K562 (cell line): Measurements from ENCODE around the gene ZFYVE28. TPM values are rescaled to one million over a fixed set of nuclear protein-coding genes. Genes with fewer than 3 reads are reported as not detected.
A peak's percentile ranks its signal among the peaks of the same experiment; 100 is the strongest.

Experiments used
- ATAC-seq: fragments of 200-7000 bp; cut with Tn5 transposase; 3 replicates; pipeline ENCODE4 v1.9.1; 2020; ENCODE audit warnings: moderate library complexity
- BruUV-seq: library from RNA; stranded (reverse); fragments of 400-500 nt; replicated peaks from 2 replicates; lab custom pipeline; 2021; lab: Mats Ljungman, UMichigan
- CTCF ChIA-PET: fragments of 300-600 bp; formaldehyde crosslinking; extraction: SDS; loops from one replicate; lab custom pipeline; 2021; ENCODE audit warnings: low intra/inter-chr PET ratio; lab: Yijun Ruan, JAX
- POLR2A ChIA-PET: fragments of 300-600, 350-650 bp; sonication (Branson Sonifier 250); formaldehyde crosslinking; extraction: SDS; loops from one replicate; lab custom pipeline; 2021; ENCODE audit warnings: antibody characterized with exemption, inconsistent platforms; lab: Yijun Ruan, JAX
- DNase-seq, 4 experiments: peaks; one replicate each; pipeline versions ENCODE4 v3.0.0 to v3.0.0-alpha.2; 2011 to 2018; ENCODE audit warnings: low spot score in 3 of 4, mixed read lengths in 3 of 4; ENCODE audit errors: extremely low read depth in 1 of 4
- FAIRE-seq: peaks from 2 replicates; lab custom pipeline; 2011; peaks lifted over from hg19 to GRCh38; lab: Jason Lieb, UNC
- H2AFZ ChIP-seq: 2 replicates; pipeline ENCODE4 v1.6.0; 2011; ENCODE audit warnings: low read depth, low read length, control low read depth, inconsistent platforms
- H3K27ac ChIP-seq: fragments of 200-600 bp; 3 replicates; pipeline ENCODE4 v1.8.0; 2011; ENCODE audit warnings: low read depth, mild to moderate bottlenecking, control low read depth, inconsistent platforms, low read length, moderate library complexity, mixed read lengths; ENCODE audit errors: extremely low read depth
- H3K27me3 ChIP-seq, 2 experiments: fragments of 300-600 bp in 1 of 2; 2 replicates in 1 of 2; 3 replicates in 1 of 2; pipeline versions ENCODE4 v1.6.0 to v1.8.0; 2011; ENCODE audit warnings: inconsistent platforms in 2 of 2, low read length in 2 of 2, mild to moderate bottlenecking in 1 of 2, mixed read lengths in 1 of 2, moderate library complexity in 1 of 2; ENCODE audit not compliant: control insufficient read depth in 2 of 2, insufficient read depth in 2 of 2
- H3K36me3 ChIP-seq: fragments of 300-600 bp; 3 replicates; pipeline ENCODE4 v1.8.0; 2011; ENCODE audit warnings: mild to moderate bottlenecking, low read length, inconsistent platforms; ENCODE audit not compliant: control insufficient read depth, insufficient read depth
- H3K4me1 ChIP-seq, 2 experiments: fragments of 200-600 bp in 1 of 2; replicated peaks in 1 of 2; 2 replicates in 1 of 2; 3 replicates in 1 of 2; pipeline versions ENCODE4 v1.5.1 to v1.8.0; 2011; ENCODE audit warnings: inconsistent platforms in 2 of 2, low read length in 2 of 2, mild to moderate bottlenecking in 1 of 2, mixed read lengths in 1 of 2, moderate library complexity in 1 of 2; ENCODE audit not compliant: control insufficient read depth in 2 of 2, insufficient read depth in 2 of 2
- H3K4me2 ChIP-seq: 2 replicates; pipeline ENCODE4 v1.6.1; 2011; ENCODE audit warnings: low read length, control low read depth, inconsistent platforms, mixed read lengths; ENCODE audit not compliant: insufficient read depth
- H3K4me3 ChIP-seq: fragments of 200-600 bp; sonication (generic), shearing (Covaris generic); 2 replicates; pipeline ENCODE4 v1.5.1; 2016; ENCODE audit warnings: control low read depth, inconsistent platforms
- H3K79me2 ChIP-seq: fragments of 200-600 bp; 3 replicates; pipeline ENCODE4 v1.8.0; 2011; ENCODE audit warnings: low read length, inconsistent platforms; ENCODE audit not compliant: control insufficient read depth, insufficient read depth
- H3K9ac ChIP-seq, 2 experiments: 2 replicates each; pipeline versions ENCODE4 v1.6.0 to v1.6.1; 2011; ENCODE audit warnings: low read depth in 2 of 2, low read length in 2 of 2, control low read depth in 1 of 2, inconsistent platforms in 1 of 2, mild to moderate bottlenecking in 1 of 2, mixed read lengths in 1 of 2; ENCODE audit not compliant: insufficient read depth in 1 of 2
- H3K9me1 ChIP-seq: one replicate; pipeline ENCODE4 v1.6.0; 2011; ENCODE audit warnings: inconsistent platforms, mild to moderate bottlenecking, low read length, moderate library complexity; ENCODE audit not compliant: control insufficient read depth, insufficient read depth
- H3K9me3 ChIP-seq: replicated peaks from 2 replicates; pipeline ENCODE4 v1.5.1; 2011; ENCODE audit warnings: low read depth, low read length, inconsistent platforms; ENCODE audit not compliant: control insufficient read depth, insufficient read depth
- H4K20me1 ChIP-seq: replicated peaks from 2 replicates; pipeline ENCODE4 v1.6.1; 2011; ENCODE audit warnings: low read length, inconsistent platforms, mixed read lengths; ENCODE audit not compliant: control insufficient read depth, insufficient read depth
- EWSR1 ChIP-seq: fragments of 450-650 bp; IDR thresholded peaks from 2 replicates; pipeline ENCODE4 v1.6.1; 2018; ENCODE audit warnings: borderline replicate concordance, mild to moderate bottlenecking, low read depth, moderate library complexity; ENCODE audit not compliant: partially characterized antibody
- EZH2 ChIP-seq: IDR thresholded peaks from 2 replicates; pipeline ENCODE4 v1.6.1; 2012; ENCODE audit warnings: low read depth, mild to moderate bottlenecking, inconsistent platforms, low read length, borderline replicate concordance
- HES1 ChIP-seq: fragments of 450-650 bp; IDR thresholded peaks from 2 replicates; pipeline ENCODE4 v1.6.1; 2016; ENCODE audit warnings: low read depth, mild to moderate bottlenecking, moderate library complexity
- KLF13 ChIP-seq: fragments of 450-650 bp; IDR thresholded peaks from 2 replicates; pipeline ENCODE4 v1.6.1; 2016; ENCODE audit warnings: missing genetic modification characterization, low read depth, mild to moderate bottlenecking, missing compliant biosample characterization, moderate library complexity, borderline replicate concordance
- POLR2AphosphoS2 ChIP-seq: IDR thresholded peaks from 2 replicates; pipeline ENCODE4 v1.6.1; 2012; ENCODE audit warnings: low read length, improper control_type of control experiment
- RFX7 ChIP-seq: fragments of 250-450 bp; sonication (Bioruptor Pico); IDR thresholded peaks from 2 replicates; pipeline ENCODE4 v1.5.1; 2021; ENCODE audit warnings: mild to moderate bottlenecking
- ZNF140 ChIP-seq: fragments of 250-450 bp; sonication (Bioruptor Pico); IDR thresholded peaks from 2 replicates; pipeline ENCODE4 v1.8.0; 2021; ENCODE audit warnings: moderate library complexity, mild to moderate bottlenecking, inconsistent platforms
- ZNF398 ChIP-seq: fragments of 250-450 bp; sonication (Bioruptor Pico); IDR thresholded peaks from 2 replicates; pipeline ENCODE4 v1.8.0; 2021; ENCODE audit warnings: moderate library complexity, mild to moderate bottlenecking, inconsistent platforms
- ZNF445 ChIP-seq: fragments of 250-450 bp; sonication (Bioruptor Pico); IDR thresholded peaks from 2 replicates; pipeline ENCODE4 v1.4.0; 2020; ENCODE audit warnings: low read depth, mild to moderate bottlenecking, moderate library complexity
- WGBS: fragments of 100-300 bp; shearing (Covaris generic); methylation state at CpG from one replicate; pipeline ENCODE4 v1.1.6; 2016; ENCODE audit warnings: low coverage, mixed read lengths; ENCODE audit not compliant: insufficient coverage; ENCODE audit errors: missing lambda C conversion rate; 5-methylcytosine and 5-hydroxymethylcytosine counted together
- in situ Hi-C: fragments of 300-500 bp; cut with MboI; formaldehyde crosslinking; loops from 4 replicates; pipeline ENCODE4 v1.15.0; 2018; ENCODE audit warnings: inconsistent platforms, mixed read lengths
- intact Hi-C: fragments of 100-400 bp; cut with micrococcal nuclease; formaldehyde crosslinking; loops from 2 replicates; pipeline ENCODE4 v1.14.2; 2022
- polyA plus RNA-seq, 8 experiments: library from polyadenylated mRNA; depleted of rRNA in 4 of 8; stranded (reverse) in 5 of 8; unstranded in 3 of 8; fragments of >200 nt; fragmentation: Nextera tagmentation in 2 of 8; fragmentation: Illumina TruSeq in 1 of 8; extraction: Ambion mirVana in 2 of 8; extraction: Trizol in 1 of 8; gene quantifications; 2 replicates each; pipeline versions ENCODE4 v1.2.1 to v1.2.3, GENCODE V29; 2011 to 2014; ENCODE audit warnings: inconsistent platforms in 1 of 8, missing spikeins in 1 of 8
- total RNA-seq, 7 experiments: library from RNA; depleted of rRNA in 6 of 7; stranded (reverse); fragments of >200 nt in 6 of 7; fragmentation: Illumina TruSeq in 2 of 7; extraction: Trizol in 2 of 7; gene quantifications; 2 replicates each; pipeline versions ENCODE4 v1.2.1 to v1.2.3, GENCODE V29; 2011 to 2021; ENCODE audit warnings: low replicate concordance in 1 of 7

Gene ZFYVE28
- total and polyA plus RNA-seq, 9 of the 15 experiments (the other 6 are each of a cell fraction or from before 2014, with no cell fraction given): 1.3 to 24.8 (median 8.9) TPM

- FAIRE-seq: no peak
- CTCF ChIA-PET: no interaction called here
- no peak overlapping the region for H3K4me3 ChIP-seq
- no peak overlapping the region for H2AFZ ChIP-seq
- 78% methylated on average over 22 of the region's 37 CpGs for WGBS
- no peaks in the 10 kb centered on the region for H3K9me3 ChIP-seq
- H3K9ac ChIP-seq: peak overlapping the region in 1 of 2 experiments; percentile 35; a peak in 2 of 4 replicates
- no peak for ATAC-seq
- H4K20me1 ChIP-seq: no peaks in the 10 kb centered on the region
- H3K79me2 ChIP-seq: no peaks in the 10 kb centered on the region
- in situ Hi-C loops: no loop called here
- no peaks in the 10 kb centered on the region for H3K27me3 ChIP-seq
- peaks cover 0 to 44% of the 10 kb centered on the region in 2 experiments; a peak in 3 of 5 replicates for H3K4me1 ChIP-seq
- no peak overlapping the region for H3K4me2 ChIP-seq
- no peaks in the 10 kb centered on the region for H3K9me1 ChIP-seq
- H3K36me3 ChIP-seq: peaks cover 4% of the 10 kb centered on the region; the same call in 1 of the 3 replicates
- no TSS peak for BruUV-seq
- POLR2A ChIA-PET: interaction anchor here (0.6 kb wide), 1 partner anchor 137 kb away, joined by 3 read pairs; no protein-coding TSS in a partner anchor
- DNase-seq: no peak
- intact Hi-C loops: no loop called here
- TF ChIP-seq HES1 (no peak), POLR2AphosphoS2 (no peak), ZNF140 (no peak), KLF13 (tag) (no peak), EZH2 (no peak), RFX7 (no peak), ZNF445 (CRISPR knock-in tag) (no peak), EWSR1 (no peak), ZNF398 (no peak)
- no peak overlapping the region for H3K27ac ChIP-seq
Observed at GRCh38 chr4:2296631-2297601, 121.5 kb downstream of the ZFYVE28 start.
